PC-3 (cell line): Measurements from ENCODE around the gene LRIT1. TPM values are rescaled to one million over a fixed set of nuclear protein-coding genes. Genes with fewer than 3 reads are reported as not detected.

Source experiments
- ATAC-seq: fragments of 200-7000 bp; cut with Tn5 transposase; 2 replicates; pipeline ENCODE4 v1.9.1; 2020; ENCODE audit warnings: mild to moderate bottlenecking, moderate library complexity
- BruUV-seq: library from RNA; stranded (reverse); fragments of 400-500 nt; replicated peaks from 2 replicates; lab custom pipeline; 2021; lab: Mats Ljungman, UMichigan
- CTCF ChIA-PET: fragments of 300-600 bp; sonication (Branson Sonifier 250); formaldehyde crosslinking; loops from one replicate; lab custom pipeline; 2022; ENCODE audit warnings: antibody characterized with exemption; lab: Charles Lee
- POLR2A ChIA-PET: fragments of 300-600 bp; sonication (Branson Sonifier 250); formaldehyde crosslinking; loops from one replicate; lab custom pipeline; 2022; ENCODE audit warnings: antibody characterized with exemption; ENCODE audit not compliant: unreplicated experiment; lab: Charles Lee
- DNase-seq: peaks from one replicate; pipeline ENCODE4 v3.0.0-alpha.2; 2015
- H2AFZ ChIP-seq: fragments of 300-600 bp; sonication (generic); 2 replicates; pipeline ENCODE4 v1.6.0; 2016; ENCODE audit warnings: antibody characterized with exemption, low read length
- H3F3A ChIP-seq: fragments of 300-600 bp; sonication (generic); one replicate; pipeline ENCODE4 v1.6.0; 2017; ENCODE audit warnings: antibody characterized with exemption, low read length, control low read depth, mild to moderate bottlenecking; ENCODE audit not compliant: unreplicated experiment
- H3K27ac ChIP-seq: fragments of 300-600 bp; sonication (generic); 2 replicates; pipeline ENCODE4 v1.5.1; 2016; ENCODE audit warnings: mild to moderate bottlenecking, low read length
- H3K27me3 ChIP-seq: fragments of 300-600 bp; sonication (generic); 2 replicates; pipeline ENCODE4 v1.6.1; 2016; ENCODE audit warnings: low read length, mixed read lengths
- H3K36me3 ChIP-seq: fragments of 300-600 bp; sonication (generic); 2 replicates; pipeline ENCODE4 v1.6.1; 2016; ENCODE audit warnings: low read depth, mixed run types, low read length, mixed read lengths
- H3K4me1 ChIP-seq: fragments of 300-600 bp; sonication (generic); 2 replicates; pipeline ENCODE4 v1.5.1; 2016; ENCODE audit warnings: low read length; ENCODE audit not compliant: insufficient read depth
- H3K4me2 ChIP-seq: fragments of 300-600 bp; sonication (generic); 2 replicates; pipeline ENCODE4 v1.6.0; 2016; ENCODE audit warnings: low read length
- H3K4me3 ChIP-seq: fragments of 300-600 bp; sonication (generic); 2 replicates; pipeline ENCODE4 v1.5.1; 2016; ENCODE audit warnings: mild to moderate bottlenecking, low read length, mixed read lengths
- H3K79me2 ChIP-seq: fragments of 300-600 bp; sonication (generic); 2 replicates; pipeline ENCODE4 v1.6.1; 2017; ENCODE audit warnings: low read length, mixed read lengths
- H3K9ac ChIP-seq: fragments of 300-600 bp; sonication (generic); 2 replicates; pipeline ENCODE4 v1.6.0; 2016; ENCODE audit warnings: mild to moderate bottlenecking, low read length
- H3K9me2 ChIP-seq: fragments of 300-600 bp; sonication (generic); replicated peaks from 2 replicates; pipeline ENCODE4 v1.6.1; 2016; ENCODE audit warnings: mixed run types, low read length, mixed read lengths
- H3K9me3 ChIP-seq: fragments of 300-600 bp; sonication (generic); 2 replicates; pipeline ENCODE4 v1.6.1; 2016; ENCODE audit warnings: low read length, mixed read lengths
- H4K20me1 ChIP-seq: fragments of 300-600 bp; sonication (generic); 2 replicates; pipeline ENCODE4 v1.6.1; 2016; ENCODE audit warnings: low read length, mixed read lengths
- CTCF ChIP-seq: fragments of 300-600 bp; sonication (generic); conservative IDR thresholded peaks from 2 replicates; pipeline ENCODE4 v1.5.1; 2017; ENCODE audit warnings: antibody characterized with exemption, low read depth, mild to moderate bottlenecking, low read length
- EZH2 ChIP-seq: fragments of 300-600 bp; sonication (generic); IDR thresholded peaks from one replicate; pipeline ENCODE4 v1.6.1; 2017; ENCODE audit warnings: antibody characterized with exemption, mild to moderate bottlenecking, low read length; ENCODE audit not compliant: unreplicated experiment
- EZH2phosphoT487 ChIP-seq: fragments of 300-600 bp; sonication (generic); IDR thresholded peaks from 2 replicates; pipeline ENCODE4 v1.6.1; 2018; ENCODE audit warnings: mild to moderate bottlenecking, antibody characterized with exemption, low read length, borderline replicate concordance
- intact Hi-C: fragments of 100-400 bp; cut with micrococcal nuclease; formaldehyde crosslinking; loops from 2 replicates; pipeline ENCODE4 v1.9.0; 2023
- total RNA-seq: library from RNA; depleted of rRNA; stranded (reverse); fragments of >200 nt; gene quantifications from 2 replicates; pipeline ENCODE4 v1.2.3, GENCODE V29; 2014

LRIT1 gene
- total RNA-seq, 1 experiment from 2014 or later: not detected

GRCh38 chr10:84201682-84202081 lies 39.7 kb downstream of the LRIT1 start:
- no peak overlapping the region for H3K27ac ChIP-seq
- peaks cover 37% of the 10 kb centered on the region for H3K27me3 ChIP-seq
- TF ChIP-seq CTCF (no peak), EZH2phosphoT487 (no peak), EZH2 (no peak)
- H3K4me2 ChIP-seq: no peak overlapping the region
- H3K9ac ChIP-seq: no peak overlapping the region
- no peaks in the 10 kb centered on the region for H3F3A ChIP-seq
- H3K9me2 ChIP-seq: no peaks in the 10 kb centered on the region
- POLR2A ChIA-PET: no interaction called here
- no peaks in the 10 kb centered on the region for H4K20me1 ChIP-seq
- H3K36me3 ChIP-seq: no peaks in the 10 kb centered on the region
- no peak overlapping the region for H2AFZ ChIP-seq
- ATAC-seq: no peak
- no peaks in the 10 kb centered on the region for H3K4me1 ChIP-seq
- intact Hi-C loops: no loop called here
- no TSS peak for BruUV-seq
- no peak overlapping the region for H3K4me3 ChIP-seq
- no peaks in the 10 kb centered on the region for H3K79me2 ChIP-seq
- CTCF ChIA-PET: no interaction called here
- DNase-seq: no peak
- H3K9me3 ChIP-seq: no peaks in the 10 kb centered on the region

GRCh38 chr10:84201244-84201606 lies 40.1 kb downstream of the LRIT1 start:
- BruUV-seq: no TSS peak
- Histone ChIP-seq H4K20me1 (no peaks in the 10 kb centered on the region), H3K9me2 (no peaks in the 10 kb centered on the region), H3K4me3 (no peak overlapping the region), H3F3A (no peaks in the 10 kb centered on the region), H3K36me3 (no peaks in the 10 kb centered on the region), H3K27ac (no peak overlapping the region), H3K27me3 (peaks cover 41% of the 10 kb centered on the region), H3K9me3 (no peaks in the 10 kb centered on the region), H2AFZ (no peak overlapping the region), H3K4me2 (no peak overlapping the region), H3K4me1 (no peaks in the 10 kb centered on the region), H3K9ac (no peak overlapping the region), H3K79me2 (no peaks in the 10 kb centered on the region)
- intact Hi-C loops: no loop called here
- POLR2A ChIA-PET: no interaction called here
- CTCF ChIA-PET: no interaction called here
- DNase-seq: no peak
- TF ChIP-seq EZH2: no peak
- TF ChIP-seq CTCF: no peak
- no peak for TF ChIP-seq EZH2phosphoT487
- no peak for ATAC-seq

- POLR2A ChIA-PET: no interaction called here
- Histone ChIP-seq H3K9me3 (no peaks in the 10 kb centered on the region), H3K9ac (no peak overlapping the region), H3K9me2 (no peaks in the 10 kb centered on the region), H4K20me1 (no peaks in the 10 kb centered on the region), H3K27ac (no peak overlapping the region), H3F3A (no peaks in the 10 kb centered on the region), H2AFZ (no peak overlapping the region), H3K36me3 (no peaks in the 10 kb centered on the region), H3K4me3 (no peak overlapping the region), H3K4me2 (no peak overlapping the region), H3K4me1 (no peaks in the 10 kb centered on the region), H3K79me2 (no peaks in the 10 kb centered on the region), H3K27me3 (peaks cover 47% of the 10 kb centered on the region)
- CTCF ChIA-PET: no interaction called here
- BruUV-seq: no TSS peak
- ATAC-seq (no peak), DNase-seq (no peak)
- TF ChIP-seq EZH2 (no peak), CTCF (no peak), EZH2phosphoT487 (no peak)
- intact Hi-C loops: no loop called here
These were observed 40.7 kb downstream of the LRIT1 start for GRCh38 chr10:84200537-84201243.
